Nephron progenitor cell (in vitro differentiated cells): ENCODE results near the gene SEMG2.

Source experiments
- DNase-seq: peaks from one replicate; pipeline ENCODE4 v3.0.0; 2021
- H3K27ac Mint-ChIP-seq: 2 replicates; pipeline ENCODE4 v1.8.0; 2021; ENCODE audit warnings: mild to moderate bottlenecking, moderate library complexity, mixed read lengths
- H3K27me3 Mint-ChIP-seq: 2 replicates; pipeline ENCODE4 v1.8.0; 2021; ENCODE audit warnings: mild to moderate bottlenecking, low read depth, mixed read lengths; ENCODE audit not compliant: poor library complexity
- H3K36me3 Mint-ChIP-seq: 2 replicates; pipeline ENCODE4 v1.8.0; 2021; ENCODE audit warnings: low read depth, mixed read lengths
- H3K4me1 Mint-ChIP-seq: 2 replicates; pipeline ENCODE4 v1.8.0; 2021; ENCODE audit warnings: mixed read lengths
- H3K4me3 Mint-ChIP-seq: 2 replicates; pipeline ENCODE4 v1.8.0; 2021; ENCODE audit warnings: mild to moderate bottlenecking, moderate library complexity, mixed read lengths
- H3K9me3 Mint-ChIP-seq: 2 replicates; pipeline ENCODE4 v1.8.0; 2021; ENCODE audit warnings: mild to moderate bottlenecking, moderate library complexity, mixed read lengths
- CTCF ChIP-seq: fragments of 200-600 bp; sonication (generic); IDR thresholded peaks from 2 replicates; pipeline ENCODE4 v1.5.0; 2021; ENCODE audit warnings: antibody characterized with exemption

The SEMG2 gene

GRCh38 chr20:45254383-45255262 lies 33.5 kb downstream of the SEMG2 start, which contains the start of gene SLPI:
SLPI (minus strand) TSS chr20:45254564; CDS start chr20:45254543, 21 bp downstream.
- no peak for TF ChIP-seq CTCF
- H3K4me3 Mint-ChIP-seq, result no peak within 1 kb of the TSS
- H3K27ac Mint-ChIP-seq, result no peak within 1 kb of the TSS
- no peaks in the 10 kb centered on the region for H3K9me3 Mint-ChIP-seq
- peaks cover 23% of the 10 kb centered on the region for H3K4me1 Mint-ChIP-seq
- H3K27me3 Mint-ChIP-seq, result peaks cover 34% of the 10 kb centered on the region
- H3K36me3 Mint-ChIP-seq, result no peaks in the 10 kb centered on the region
- no peak for DNase-seq

- TF ChIP-seq CTCF, result no peak
- Mint-ChIP-seq H3K27ac (no peak overlapping the region), H3K9me3 (no peaks in the 10 kb centered on the region), H3K4me1 (peaks cover 33% of the 10 kb centered on the region), H3K27me3 (peaks cover 19% of the 10 kb centered on the region), H3K4me3 (no peak overlapping the region), H3K36me3 (no peaks in the 10 kb centered on the region)
- DNase-seq, result no peak
These were observed 36.0 kb downstream of the SEMG2 start for GRCh38 chr20:45257161-45257560.

GRCh38 chr20:45257711-45258110 lies 36.5 kb downstream of the SEMG2 start:
- no peak for TF ChIP-seq CTCF
- no peak overlapping the region for H3K27ac Mint-ChIP-seq
- no peak overlapping the region for H3K4me3 Mint-ChIP-seq
- peaks cover 33% of the 10 kb centered on the region for H3K4me1 Mint-ChIP-seq
- H3K27me3 Mint-ChIP-seq, result peaks cover 18% of the 10 kb centered on the region
- no peaks in the 10 kb centered on the region for H3K9me3 Mint-ChIP-seq
- DNase-seq, result no peak
- H3K36me3 Mint-ChIP-seq, result no peaks in the 10 kb centered on the region

GRCh38 chr20:45258259-45258658 lies 37.1 kb downstream of the SEMG2 start:
- no peak for DNase-seq
- Mint-ChIP-seq H3K27ac (no peak overlapping the region), H3K4me3 (no peak overlapping the region), H3K9me3 (no peaks in the 10 kb centered on the region), H3K27me3 (peaks cover 20% of the 10 kb centered on the region), H3K4me1 (peaks cover 33% of the 10 kb centered on the region), H3K36me3 (no peaks in the 10 kb centered on the region)
- TF ChIP-seq CTCF, result no peak

DNA sequence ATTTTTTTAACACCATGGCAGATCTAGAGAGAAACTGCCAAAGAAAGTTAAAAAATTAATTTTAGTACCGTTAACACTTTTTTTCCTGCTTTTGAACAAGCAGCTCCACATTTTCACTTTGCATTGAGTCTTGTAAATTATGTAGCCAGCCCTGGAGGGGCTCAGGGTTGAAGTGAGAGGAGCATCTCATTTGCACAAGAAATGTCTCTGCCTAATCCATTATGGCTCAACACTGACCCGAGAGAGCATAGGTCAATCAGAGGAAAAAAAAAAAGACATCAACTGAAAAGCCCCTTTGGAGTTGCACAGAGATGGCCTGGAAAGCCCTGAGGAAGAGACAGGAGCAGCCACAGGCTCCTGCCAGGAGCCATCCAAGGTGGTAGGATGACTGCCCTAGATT lies 37.5 kb downstream of the SEMG2 start:
- TF ChIP-seq CTCF, result no peak
- no peak for DNase-seq
- peaks cover 33% of the 10 kb centered on the region for H3K4me1 Mint-ChIP-seq
- no peaks in the 10 kb centered on the region for H3K9me3 Mint-ChIP-seq
- H3K4me3 Mint-ChIP-seq, result no peak overlapping the region
- H3K27ac Mint-ChIP-seq, result no peak overlapping the region
- H3K36me3 Mint-ChIP-seq, result no peaks in the 10 kb centered on the region
- peaks cover 17% of the 10 kb centered on the region for H3K27me3 Mint-ChIP-seq
